H1 (cell line): Measurements from ENCODE around the gene PAFAH1B1. TPM values are rescaled to one million over a fixed set of nuclear protein-coding genes. Genes with fewer than 3 reads are reported as not detected.

ENCODE experiments used
- ASH2L ChIP-seq: fragments of 200-600, 300-600 bp; sonication (generic); IDR thresholded peaks from one replicate; pipeline ENCODE4 v1.7.1; 2017; ENCODE audit warnings: low read length
- ATF3 ChIP-seq: IDR thresholded peaks from 2 replicates; pipeline ENCODE4 v1.6.1; 2011; ENCODE audit warnings: low read depth, mild to moderate bottlenecking, low read length; ENCODE audit not compliant: insufficient read depth
- CHD1 ChIP-seq: IDR thresholded peaks from 2 replicates; pipeline ENCODE4 v1.6.1; 2012; ENCODE audit warnings: low read depth, low read length, improper control_type of control experiment
- CHD7 ChIP-seq: fragments of 300-600 bp; sonication (generic); IDR thresholded peaks from 2 replicates; pipeline ENCODE4 v1.7.1; 2012; ENCODE audit warnings: low read length, moderate library complexity, mild to moderate bottlenecking, inconsistent platforms; ENCODE audit not compliant: insufficient replicate concordance
- E2F6 ChIP-seq: IDR thresholded peaks from 2 replicates; pipeline ENCODE4 v1.6.1; 2012; ENCODE audit warnings: inconsistent platforms
- EGR1 ChIP-seq: IDR thresholded peaks from 2 replicates; pipeline ENCODE4 v1.6.1; 2011; ENCODE audit warnings: low read depth, low read length, borderline replicate concordance
- SIN3A ChIP-seq, 2 experiments: IDR thresholded peaks in 1 of 2; conservative IDR thresholded peaks in 1 of 2; 2 replicates each; pipeline ENCODE4 v1.6.1; 2011 to 2012; ENCODE audit warnings: low read length in 2 of 2, improper control_type of control experiment in 1 of 2, low read depth in 1 of 2, mild to moderate bottlenecking in 1 of 2
- SP1 ChIP-seq: IDR thresholded peaks from 2 replicates; pipeline ENCODE4 v1.6.1; 2011; ENCODE audit warnings: low read depth, low read length
- ZNF274 ChIP-seq: IDR thresholded peaks from 2 replicates; pipeline ENCODE4 v1.7.0; 2012; ENCODE audit warnings: low read length, borderline replicate concordance; ENCODE audit errors: extremely low read depth
- polyA plus RNA-seq, 7 experiments: library from polyadenylated mRNA; depleted of rRNA in 3 of 7; stranded (reverse) in 5 of 7; unstranded in 2 of 7; fragments of >200 nt in 5 of 7; fragments of 200-250 nt in 2 of 7; gene quantifications; 1 replicate in 5 of 7; 2 replicates in 1 of 7; 4 replicates in 1 of 7; pipeline versions ENCODE4 v1.2.1 to v1.2.3, GENCODE V29; 2011 to 2013; ENCODE audit warnings: missing spikeins in 2 of 7, mixed read lengths in 2 of 7
- total RNA-seq: library from RNA; stranded (reverse); fragmentation: NEBNext Ultra II Directional; extraction: Animal tissue kit (Norgen Biotek cat#: 25700); gene quantifications from 2 replicates; pipeline ENCODE4 v1.2.1, GENCODE V29; 2021

The PAFAH1B1 gene
- total and polyA plus RNA-seq, 2 of the 8 experiments (the other 6 are each of a cell fraction or from before 2014, with no cell fraction given), result 42.0 to 152 TPM

- TF ChIP-seq CHD7 (no peak), SIN3A (conservative IDR thresholded peaks at IDR 0.05 in 1 of 2, IDR thresholded peaks at IDR 0.05 in 1 of 2; ENCODE audit: low read depth in 1 of 2, low read length in 2 of 2) (peak in 1 of 2 experiments; percentile 44; a peak in 1 of 4 replicates), CHD1 (no peak), ZNF274 (no peak), EGR1 (peak; percentile 47; the same call in 1 of the 2 replicates), ATF3 (peak; percentile 16; the same call in 1 of the 2 replicates), ASH2L (no peak), E2F6 (peak; percentile 94), SP1 (no peak)
Measured at GRCh38 chr17:2711608-2712299, 118.3 kb downstream of the PAFAH1B1 start, which contains the start of gene CLUH (continued).
